ENCODE results near the gene POLR3F. TPM values are rescaled to one million over a fixed set of nuclear protein-coding genes. Genes with fewer than 3 reads are reported as not detected.

Gene POLR3F
- total RNA-seq, 2 donors from 2014 or later = 5.3 to 24.9 TPM

DNA sequence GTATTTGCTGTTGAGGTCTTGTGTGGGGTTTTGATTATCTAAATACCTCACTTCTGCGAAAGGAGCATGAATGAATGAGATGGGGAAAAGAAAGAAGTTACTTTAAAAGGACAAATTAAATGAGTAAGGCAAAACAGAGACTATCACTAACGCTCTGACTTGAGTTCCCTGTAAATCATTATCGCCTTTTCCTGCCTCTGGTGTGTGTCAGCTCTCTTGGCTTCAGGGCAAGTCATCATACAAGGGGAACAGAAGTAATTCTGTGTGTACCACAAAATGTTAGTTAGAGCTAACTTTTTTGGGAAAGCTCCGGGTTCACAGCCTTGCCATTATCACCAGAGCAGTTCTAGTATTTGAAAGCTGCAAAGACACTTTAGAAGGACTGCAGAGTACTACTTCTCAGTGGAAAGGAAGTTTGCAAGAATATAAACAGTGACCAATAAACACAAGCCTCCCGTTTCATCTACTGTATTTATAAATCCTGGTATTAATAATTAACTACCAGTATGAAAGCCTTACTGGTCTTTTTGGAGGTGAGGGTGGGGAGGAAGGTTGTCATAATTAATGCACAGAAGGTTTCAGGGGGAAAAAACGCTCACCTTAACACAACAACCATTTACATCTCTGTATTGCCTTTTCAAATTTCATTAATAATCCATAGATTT, 1.5 kb upstream of the POLR3F start:
- Histone ChIP-seq H3K27me3 (replicated peaks; ENCODE audit: insufficient read depth) (no peaks in the 10 kb centered on the region), H3K36me3 (no peaks in the 10 kb centered on the region), H3K4me3 (no peak overlapping the region), H3K4me1 (replicated peaks) (no peaks in the 10 kb centered on the region), H3K9me3 (no peaks in the 10 kb centered on the region), H3K27ac (no peak overlapping the region)
- no peak for DNase-seq (ENCODE audit: low spot score)
- WGBS = 49% methylated on average over 6 of the region's 6 CpGs
- intact Hi-C loops (cut with DNase I) = loop anchor here (2.0 kb wide), 1 partner anchor 177 kb away; the partner anchor contains the start of gene ZNF133
- TF ChIP-seq POLR2AphosphoS5 (IDR thresholded peaks at IDR 0.05) (no peak), CTCF (IDR thresholded peaks at IDR 0.05) (no peak), POLR2A (IDR thresholded peaks at IDR 0.05) (no peak)

- no peak for DNase-seq (ENCODE audit: low spot score)
- Histone ChIP-seq H3K9me3 (no peaks in the 10 kb centered on the region), H3K27ac (peak overlapping the region; percentile 72 to 84), H3K4me1 (replicated peaks) (no peaks in the 10 kb centered on the region), H3K36me3 (no peaks in the 10 kb centered on the region), H3K4me3 (peak overlapping the region; percentile 59 to 80), H3K27me3 (replicated peaks; ENCODE audit: insufficient read depth) (no peaks in the 10 kb centered on the region)
- TF ChIP-seq POLR2AphosphoS5 (IDR thresholded peaks at IDR 0.05) (no peak), POLR2A (IDR thresholded peaks at IDR 0.05) (no peak), CTCF (IDR thresholded peaks at IDR 0.05) (no peak)
- 1% methylated on average over 15 of the region's 15 CpGs for WGBS
- intact Hi-C loops (cut with DNase I) = loop anchor here (2.0 kb wide), 1 partner anchor 178 kb away; the partner anchor contains the start of gene ZNF133
These were observed 656 bp upstream of the POLR3F start for GRCh38 chr20:18466574-18466893.

GRCh38 chr20:18477218-18477617, 10.0 kb downstream of the POLR3F start:
- Histone ChIP-seq H3K27me3 (replicated peaks; ENCODE audit: insufficient read depth) (no peaks in the 10 kb centered on the region), H3K27ac (no peak overlapping the region), H3K4me3 (no peak overlapping the region), H3K36me3 (no peaks in the 10 kb centered on the region), H3K9me3 (no peaks in the 10 kb centered on the region), H3K4me1 (replicated peaks) (no peaks in the 10 kb centered on the region)
- no peak for DNase-seq (ENCODE audit: low spot score)
- 98% methylated on average over 1 of the region's 1 CpG for WGBS
- no peak for TF ChIP-seq POLR2AphosphoS5 (IDR thresholded peaks at IDR 0.05)
- TF ChIP-seq CTCF (IDR thresholded peaks at IDR 0.05) = no peak
- no peak for TF ChIP-seq POLR2A (IDR thresholded peaks at IDR 0.05)
- intact Hi-C loops (cut with DNase I) = no loop called here

DNA sequence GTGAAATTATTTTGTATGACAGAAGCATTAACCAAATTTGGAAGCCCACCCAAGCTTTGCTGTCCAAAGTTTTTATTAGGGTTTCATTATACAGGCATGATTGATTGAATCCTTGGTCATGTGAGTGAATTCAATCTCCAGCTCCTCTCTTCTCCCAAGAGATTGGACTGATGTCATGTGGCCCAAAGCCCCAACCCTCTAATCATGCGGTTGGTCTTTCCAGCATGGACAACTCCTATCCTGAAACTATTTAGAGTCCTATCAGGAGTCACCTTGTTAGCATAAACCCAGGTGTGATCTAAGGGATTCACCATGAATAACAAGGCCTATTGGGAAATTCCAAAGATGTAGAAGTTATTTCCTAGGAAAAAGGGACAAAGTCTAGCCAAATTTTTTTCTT, 10.6 kb downstream of the POLR3F start:
- Histone ChIP-seq H3K36me3 (no peaks in the 10 kb centered on the region), H3K4me1 (replicated peaks) (no peaks in the 10 kb centered on the region), H3K4me3 (no peak overlapping the region), H3K27me3 (replicated peaks; ENCODE audit: insufficient read depth) (no peaks in the 10 kb centered on the region), H3K27ac (no peak overlapping the region), H3K9me3 (no peaks in the 10 kb centered on the region)
- 71% methylated on average over 1 of the region's 1 CpG for WGBS
- intact Hi-C loops (cut with DNase I) = no loop called here
- TF ChIP-seq POLR2A (IDR thresholded peaks at IDR 0.05) (no peak), CTCF (IDR thresholded peaks at IDR 0.05) (no peak), POLR2AphosphoS5 (IDR thresholded peaks at IDR 0.05) (no peak)
- DNase-seq (ENCODE audit: low spot score) = no peak

DNA sequence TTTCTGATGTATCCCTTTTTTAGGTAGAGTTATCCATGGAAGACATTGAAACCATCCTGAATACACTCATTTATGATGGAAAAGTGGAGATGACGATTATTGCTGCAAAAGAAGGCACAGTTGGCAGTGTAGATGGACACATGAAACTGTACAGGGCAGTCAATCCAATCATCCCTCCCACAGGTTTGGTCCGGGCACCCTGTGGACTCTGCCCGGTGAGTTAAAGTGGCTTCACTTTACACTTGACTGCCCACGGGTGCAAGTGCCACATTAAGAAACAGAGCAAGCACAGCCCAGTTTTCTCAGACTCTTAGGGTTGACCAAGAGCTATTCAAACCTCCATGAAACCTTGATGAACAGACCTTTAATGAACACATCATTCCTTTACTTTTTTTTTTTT, 14.4 kb downstream of the POLR3F start:
- TF ChIP-seq CTCF (IDR thresholded peaks at IDR 0.05) (no peak), POLR2AphosphoS5 (IDR thresholded peaks at IDR 0.05) (no peak), POLR2A (IDR thresholded peaks at IDR 0.05) (no peak)
- 93% methylated on average over 4 of the region's 4 CpGs for WGBS
- Histone ChIP-seq H3K27me3 (replicated peaks; ENCODE audit: insufficient read depth) (no peaks in the 10 kb centered on the region), H3K36me3 (peaks cover 0 to 3% of the 10 kb centered on the region in 2 donors), H3K27ac (no peak overlapping the region), H3K4me3 (no peak overlapping the region), H3K9me3 (no peaks in the 10 kb centered on the region), H3K4me1 (replicated peaks) (no peaks in the 10 kb centered on the region)
- DNase-seq (ENCODE audit: low spot score) = no peak
- intact Hi-C loops (cut with DNase I) = no loop called here
